Breast epithelium (tissue), 4 donors: ENCODE results near the gene LAT. TPM values are rescaled to one million over a fixed set of nuclear protein-coding genes. Genes with fewer than 3 reads are reported as not detected.

Experiments
- DNase-seq, 2 donors: peaks; one replicate each; pipeline ENCODE4 v3.0.0-alpha.2; 2019; ENCODE audit warnings: low spot score in 2 of 2
- H3K27ac ChIP-seq, 2 donors: fragments of 200-600 bp; sonication (generic) in 1 of 2; one replicate each; pipeline ENCODE4 v1.5.1; 2016 to 2019; ENCODE audit warnings: mild to moderate bottlenecking in 1 of 2
- H3K27me3 ChIP-seq, 2 donors: fragments of 200-600 bp; sonication (generic) in 1 of 2; one replicate each; pipeline versions ENCODE4 v1.5.1 to v1.6.0; 2017 to 2019; ENCODE audit warnings: control low read depth in 1 of 2, mild to moderate bottlenecking in 1 of 2
- H3K36me3 ChIP-seq: fragments of 200-600 bp; one replicate; pipeline ENCODE4 v1.5.1; 2019
- H3K4me1 ChIP-seq, 2 donors: fragments of 200-600 bp; sonication (generic); one replicate each; pipeline ENCODE4 v1.5.1; 2016 to 2019; ENCODE audit warnings: control low read depth in 1 of 2
- H3K4me3 ChIP-seq, 3 donors: fragments of 200-600 bp; sonication (generic); 1 replicate in 2 of 3; 2 replicates in 1 of 3; pipeline ENCODE4 v1.5.1; 2016 to 2019; ENCODE audit warnings: mild to moderate bottlenecking in 3 of 3, moderate library complexity in 2 of 3
- H3K9me3 ChIP-seq, 2 donors: fragments of 200-600 bp; sonication (generic) in 1 of 2; one replicate each; pipeline ENCODE4 v1.5.1; 2016 to 2019; ENCODE audit warnings: control low read depth in 1 of 2
- CTCF ChIP-seq, 3 donors: fragments of 450-650 bp; IDR thresholded peaks; one replicate each; pipeline ENCODE4 v1.5.1; 2016 to 2017; ENCODE audit warnings: antibody characterized with exemption in 3 of 3, mild to moderate bottlenecking in 3 of 3, moderate library complexity in 3 of 3
- POLR2A ChIP-seq: fragments of 450-650 bp; IDR thresholded peaks from one replicate; pipeline ENCODE4 v1.6.1; 2016; ENCODE audit warnings: antibody characterized with exemption, mild to moderate bottlenecking, moderate library complexity
- POLR2AphosphoS5 ChIP-seq, 3 donors: sonication (generic); formaldehyde crosslinking; IDR thresholded peaks; one replicate each; pipeline ENCODE4 v1.6.1; 2017; ENCODE audit warnings: antibody characterized with exemption in 3 of 3
- intact Hi-C: fragments of 100-400 bp; cut with DNase I; formaldehyde crosslinking; loops from one replicate; pipeline ENCODE4 v1.15.1; 2023; ENCODE audit warnings: low total_unique reads
- total RNA-seq, 3 donors: library from RNA; depleted of rRNA; stranded (reverse); fragments of >200 nt; gene quantifications; one replicate each; pipeline ENCODE4 v1.1.0, GENCODE V29; 2016

The LAT gene
- total RNA-seq, 3 donors from 2014 or later, result 4.0 to 8.2 (median 4.3) TPM

DNA sequence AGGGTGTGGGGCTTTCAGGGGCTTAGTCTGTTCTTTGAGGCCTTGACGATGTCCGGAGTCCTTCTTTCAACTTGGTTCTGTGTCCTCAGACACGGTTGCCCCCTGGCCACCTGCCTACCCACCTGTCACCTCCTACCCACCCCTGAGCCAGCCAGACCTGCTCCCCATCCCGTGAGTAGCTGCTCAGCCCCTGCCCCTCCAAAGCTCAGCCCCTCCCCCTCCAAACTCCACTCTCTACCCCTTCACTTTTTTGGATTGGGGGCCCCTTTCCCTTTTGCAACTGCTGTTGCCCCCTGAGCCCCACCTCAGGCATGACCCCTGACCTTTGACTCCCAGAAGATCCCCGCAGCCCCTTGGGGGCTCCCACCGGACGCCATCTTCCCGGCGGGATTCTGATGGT lies 1.2 kb downstream of the LAT start:
- H3K36me3 ChIP-seq, result peaks cover 18% of the 10 kb centered on the region
- peak overlapping the region in 1 of 3 donors; percentile 11 for H3K4me3 ChIP-seq
- TF ChIP-seq POLR2AphosphoS5 (IDR thresholded peaks at IDR 0.05) (no peak), POLR2A (no peak), CTCF (IDR thresholded peaks at IDR 0.05) (no peak)
- DNase-seq, result no peak
- intact Hi-C loops, result no loop called here
- H3K4me1 ChIP-seq, result no peaks in the 10 kb centered on the region
- H3K9me3 ChIP-seq, result peaks cover 0 to 7% of the 10 kb centered on the region in 2 donors
- no peak overlapping the region for H3K27ac ChIP-seq
- no peaks in the 10 kb centered on the region for H3K27me3 ChIP-seq

- Histone ChIP-seq H3K36me3 (peaks cover 18% of the 10 kb centered on the region), H3K27ac (no peak overlapping the region), H3K9me3 (peaks cover 0 to 7% of the 10 kb centered on the region in 2 donors), H3K4me3 (no peak overlapping the region), H3K27me3 (no peaks in the 10 kb centered on the region), H3K4me1 (no peaks in the 10 kb centered on the region)
- intact Hi-C loops, result no loop called here
- TF ChIP-seq POLR2AphosphoS5 (IDR thresholded peaks at IDR 0.05), result no peak
- TF ChIP-seq CTCF (IDR thresholded peaks at IDR 0.05), result no peak
- no peak for TF ChIP-seq POLR2A
- DNase-seq, result no peak
These were observed 1.6 kb downstream of the LAT start for GRCh38 chr16:28986492-28986891.

DNA sequence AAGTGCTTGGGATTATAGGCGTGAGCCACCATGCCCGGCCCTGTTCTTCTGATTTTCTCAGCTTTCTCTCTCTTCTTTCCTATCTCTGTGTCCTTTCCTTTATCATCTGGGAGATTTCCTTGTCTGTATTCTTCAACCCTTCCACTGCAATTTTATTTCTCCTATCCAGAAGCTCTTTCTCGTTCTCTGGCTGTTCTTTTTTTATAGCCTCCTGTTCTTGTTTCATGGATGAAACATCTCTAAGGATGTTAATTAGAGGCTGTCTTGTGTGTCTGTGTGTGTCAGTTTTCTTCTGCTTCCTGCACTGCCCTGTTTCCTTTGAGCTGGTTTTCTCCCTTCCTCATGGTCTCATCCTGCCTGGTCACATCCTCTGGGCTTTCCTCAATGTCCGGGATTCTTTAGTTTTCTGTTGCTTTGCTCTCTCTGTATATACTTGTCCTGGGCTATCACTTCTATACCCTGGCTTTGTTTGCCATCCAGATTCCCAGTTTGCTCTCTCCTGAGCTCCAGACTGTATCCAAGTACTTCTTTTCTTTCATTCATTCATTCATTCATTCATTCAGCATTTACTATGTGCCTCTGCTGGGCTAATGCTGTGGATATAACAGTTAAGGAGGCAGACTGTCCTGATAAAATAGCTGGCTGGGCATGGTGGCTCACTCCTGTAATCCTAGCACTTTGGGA lies 2.5 kb downstream of the LAT start:
- intact Hi-C loops, result no loop called here

GRCh38 chr16:28989363-28989762 lies 4.5 kb downstream of the LAT start:
- DNase-seq, result no peak
- no peak overlapping the region for H3K4me3 ChIP-seq
- intact Hi-C loops, result no loop called here
- H3K27ac ChIP-seq, result no peak overlapping the region
- peaks cover 11% of the 10 kb centered on the region for H3K36me3 ChIP-seq
- H3K9me3 ChIP-seq, result peaks cover 0 to 7% of the 10 kb centered on the region in 2 donors
- H3K27me3 ChIP-seq, result peaks cover 0 to 3% of the 10 kb centered on the region in 2 donors
- TF ChIP-seq CTCF (IDR thresholded peaks at IDR 0.05) (no peak), POLR2AphosphoS5 (IDR thresholded peaks at IDR 0.05) (no peak), POLR2A (no peak)
- H3K4me1 ChIP-seq, result no peaks in the 10 kb centered on the region

More for the DNA sequence above, 2.5 kb downstream of the LAT start:
- Histone ChIP-seq H3K9me3 (peaks cover 0 to 7% of the 10 kb centered on the region in 2 donors), H3K4me3 (no peak overlapping the region), H3K36me3 (peaks cover 18% of the 10 kb centered on the region), H3K4me1 (no peaks in the 10 kb centered on the region), H3K27me3 (no peaks in the 10 kb centered on the region), H3K27ac (no peak overlapping the region)
- TF ChIP-seq POLR2AphosphoS5 (IDR thresholded peaks at IDR 0.05) (no peak), POLR2A (no peak), CTCF (IDR thresholded peaks at IDR 0.05) (no peak)
- DNase-seq, result no peak

DNA sequence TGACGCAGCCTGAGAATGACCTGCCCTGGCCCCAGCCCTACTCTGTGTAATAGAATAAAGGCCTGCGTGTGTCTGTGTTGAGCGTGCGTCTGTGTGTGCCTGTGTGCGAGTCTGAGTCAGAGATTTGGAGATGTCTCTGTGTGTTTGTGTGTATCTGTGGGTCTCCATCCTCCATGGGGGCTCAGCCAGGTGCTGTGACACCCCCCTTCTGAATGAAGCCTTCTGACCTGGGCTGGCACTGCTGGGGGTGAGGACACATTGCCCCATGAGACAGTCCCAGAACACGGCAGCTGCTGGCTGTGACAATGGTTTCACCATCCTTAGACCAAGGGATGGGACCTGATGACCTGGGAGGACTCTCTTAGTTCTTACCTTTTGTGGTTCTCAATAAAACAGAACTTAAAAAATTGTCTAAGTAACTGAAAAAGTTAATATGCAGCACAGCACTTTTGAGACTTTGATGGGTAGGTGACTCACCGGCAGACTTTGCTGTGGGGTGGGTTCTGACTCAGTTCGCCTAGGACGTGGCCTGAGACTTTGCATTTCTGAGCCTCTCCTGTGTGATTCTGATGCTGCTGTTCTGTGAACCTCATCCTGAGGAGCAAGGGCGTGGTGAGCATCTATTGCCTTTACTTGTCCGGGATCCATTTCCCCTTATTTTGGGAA lies 5.7 kb downstream of the LAT start:
- peaks cover 4% of the 10 kb centered on the region for H3K36me3 ChIP-seq
- intact Hi-C loops, result no loop called here
- no peaks in the 10 kb centered on the region for H3K4me1 ChIP-seq
- peaks cover 0 to 3% of the 10 kb centered on the region in 2 donors for H3K27me3 ChIP-seq
- H3K27ac ChIP-seq, result no peak overlapping the region
- no peak for DNase-seq
- TF ChIP-seq CTCF (IDR thresholded peaks at IDR 0.05) (no peak), POLR2AphosphoS5 (IDR thresholded peaks at IDR 0.05) (no peak), POLR2A (no peak)
- H3K9me3 ChIP-seq, result peaks cover 0 to 7% of the 10 kb centered on the region in 2 donors
- H3K4me3 ChIP-seq, result no peak overlapping the region
